Measurements from ENCODE around the gene SLX4IP.

Gene SLX4IP

GRCh38 chr20:10404959-10405530 lies 30.1 kb upstream of the SLX4IP start:
- Histone ChIP-seq H3K4me1 (ENCODE audit: low read depth, poor library complexity, severe bottlenecking) (no peaks in the 10 kb centered on the region), H3K27me3 (ENCODE audit: insufficient read depth, low read depth) (no peaks in the 10 kb centered on the region), H3K4me2 (no peak overlapping the region), H3K27ac (no peak overlapping the region), H4K20me1 (ENCODE audit: insufficient read depth) (no peaks in the 10 kb centered on the region), H3K79me2 (ENCODE audit: insufficient read depth, low read depth) (no peaks in the 10 kb centered on the region), H3K9ac (no peak overlapping the region), H3K36me3 (ENCODE audit: insufficient read depth) (no peaks in the 10 kb centered on the region), H3K4me3 (IDR thresholded peaks at IDR 0.05; ENCODE audit: insufficient read depth, low read depth, low read length) (no peak overlapping the region), H2AFZ (ENCODE audit: low read depth) (no peak overlapping the region)
- no peak for TF ChIP-seq CTCF (conservative IDR thresholded peaks at IDR 0.05; ENCODE audit: low read depth, low read length)

- H3K4me2 ChIP-seq: no peak overlapping the region
- no peaks in the 10 kb centered on the region for H3K27me3 ChIP-seq (ENCODE audit: insufficient read depth, low read depth)
- TF ChIP-seq CTCF (conservative IDR thresholded peaks at IDR 0.05; ENCODE audit: low read depth, low read length): no peak
- H3K79me2 ChIP-seq (ENCODE audit: insufficient read depth, low read depth): no peaks in the 10 kb centered on the region
- no peak overlapping the region for H2AFZ ChIP-seq (ENCODE audit: low read depth)
- no peak overlapping the region for H3K4me3 ChIP-seq (IDR thresholded peaks at IDR 0.05; ENCODE audit: insufficient read depth, low read depth, low read length)
- no peaks in the 10 kb centered on the region for H4K20me1 ChIP-seq (ENCODE audit: insufficient read depth)
- no peaks in the 10 kb centered on the region for H3K36me3 ChIP-seq (ENCODE audit: insufficient read depth)
- H3K27ac ChIP-seq: no peak overlapping the region
- H3K9ac ChIP-seq: no peak overlapping the region
- no peaks in the 10 kb centered on the region for H3K4me1 ChIP-seq (ENCODE audit: low read depth, poor library complexity, severe bottlenecking)
Observed at GRCh38 chr20:10408108-10408813, 26.8 kb upstream of the SLX4IP start.

GRCh38 chr20:10411673-10412072 lies 23.4 kb upstream of the SLX4IP start:
- H3K79me2 ChIP-seq (ENCODE audit: insufficient read depth, low read depth): no peaks in the 10 kb centered on the region
- H3K4me1 ChIP-seq (ENCODE audit: low read depth, poor library complexity, severe bottlenecking): peaks cover 6% of the 10 kb centered on the region
- no peak overlapping the region for H3K27ac ChIP-seq
- H4K20me1 ChIP-seq (ENCODE audit: insufficient read depth): no peaks in the 10 kb centered on the region
- no peak overlapping the region for H3K4me3 ChIP-seq (IDR thresholded peaks at IDR 0.05; ENCODE audit: insufficient read depth, low read depth, low read length)
- H2AFZ ChIP-seq (ENCODE audit: low read depth): no peak overlapping the region
- H3K36me3 ChIP-seq (ENCODE audit: insufficient read depth): no peaks in the 10 kb centered on the region
- no peak for TF ChIP-seq CTCF (conservative IDR thresholded peaks at IDR 0.05; ENCODE audit: low read depth, low read length)
- no peaks in the 10 kb centered on the region for H3K27me3 ChIP-seq (ENCODE audit: insufficient read depth, low read depth)
- H3K4me2 ChIP-seq: no peak overlapping the region
- H3K9ac ChIP-seq: no peak overlapping the region

GRCh38 chr20:10412591-10413408 lies 22.3 kb upstream of the SLX4IP start:
- Histone ChIP-seq H3K4me3 (IDR thresholded peaks at IDR 0.05; ENCODE audit: insufficient read depth, low read depth, low read length) (no peak overlapping the region), H3K4me2 (no peak overlapping the region), H2AFZ (ENCODE audit: low read depth) (no peak overlapping the region), H3K9ac (no peak overlapping the region), H4K20me1 (ENCODE audit: insufficient read depth) (no peaks in the 10 kb centered on the region), H3K27me3 (ENCODE audit: insufficient read depth, low read depth) (no peaks in the 10 kb centered on the region), H3K36me3 (ENCODE audit: insufficient read depth) (no peaks in the 10 kb centered on the region), H3K79me2 (ENCODE audit: insufficient read depth, low read depth) (no peaks in the 10 kb centered on the region), H3K4me1 (ENCODE audit: low read depth, poor library complexity, severe bottlenecking) (peaks cover 6% of the 10 kb centered on the region), H3K27ac (no peak overlapping the region)
- TF ChIP-seq CTCF (conservative IDR thresholded peaks at IDR 0.05; ENCODE audit: low read depth, low read length): 0 out of 2 replicates have a peak, but pooled peaks have one; percentile 13

Measured in KMS-11 (cell line).